ENCODE measurements around the gene PROM2.

GRCh38 chr2:95327861-95328260, 53.6 kb downstream of the PROM2 start:
- TF ChIP-seq CTCF (conservative IDR thresholded peaks at IDR 0.05), result no peak
- no peak for TF ChIP-seq ZFX (IDR thresholded peaks at IDR 0.05)
